Naive thymus-derived CD8-positive, alpha-beta T cell (primary cell): ENCODE results near the gene PHPT1. TPM values are rescaled to one million over a fixed set of nuclear protein-coding genes. Genes with fewer than 3 reads are reported as not detected.

Experiments used
- ATAC-seq, 2 donors: fragments of 150-1000 bp; cut with Tn5 transposase in 1 of 2; sonication (Bioruptor Pico), chemical (Tn5 transposase) in 1 of 2; 1 replicate in 1 of 2; 2 replicates in 1 of 2; pipeline ENCODE4 v1.10.0; 2021; ENCODE audit warnings: mild to moderate bottlenecking in 2 of 2, moderate library complexity in 2 of 2
- POLR2A ChIA-PET: fragments of 350-600 bp; sonication (Branson Sonifier 250); formaldehyde crosslinking; loops from one replicate; lab custom pipeline; 2021; ENCODE audit warnings: antibody characterized with exemption; lab: Charles Lee
- DNase-seq, 10 donors: peaks; one replicate each; pipeline versions ENCODE4 v3.0.0 to v3.0.0-alpha.2; 2020 to 2022
- H3K27ac Mint-ChIP-seq, 10 donors: one replicate each; pipeline ENCODE4 v1.8.0; 2020 to 2022; ENCODE audit warnings: mild to moderate bottlenecking in 10 of 10, mixed read lengths in 10 of 10, moderate library complexity in 4 of 10, inconsistent platforms in 1 of 10
- H3K27me3 Mint-ChIP-seq, 5 donors: one replicate each; pipeline ENCODE4 v1.8.0; 2021 to 2022; ENCODE audit warnings: mixed read lengths in 5 of 5
- H3K36me3 Mint-ChIP-seq, 3 donors: one replicate each; pipeline ENCODE4 v1.8.0; 2020 to 2022; ENCODE audit warnings: mixed read lengths in 3 of 3, mild to moderate bottlenecking in 2 of 3, inconsistent platforms in 1 of 3
- H3K4me1 Mint-ChIP-seq, 4 donors: one replicate each; pipeline ENCODE4 v1.8.0; 2021 to 2022; ENCODE audit warnings: mixed read lengths in 4 of 4
- H3K4me3 Mint-ChIP-seq, 10 donors: one replicate each; pipeline ENCODE4 v1.8.0; 2020 to 2022; ENCODE audit warnings: mild to moderate bottlenecking in 10 of 10, mixed read lengths in 10 of 10, moderate library complexity in 6 of 10, inconsistent platforms in 1 of 10
- H3K9me3 Mint-ChIP-seq, 9 donors: one replicate each; pipeline ENCODE4 v1.8.0; 2020 to 2022; ENCODE audit warnings: mixed read lengths in 9 of 9, mild to moderate bottlenecking in 3 of 9, inconsistent platforms in 1 of 9, moderate library complexity in 1 of 9
- polyA plus RNA-seq, 3 donors: library from polyadenylated mRNA; unstranded; fragments of 300-500 nt; fragmentation: Illumina TruSeq; gene quantifications; one replicate each; pipeline ENCODE4 v1.2.3, GENCODE V29; 2021
- total RNA-seq, 8 experiments: library from RNA in 2 of 8; stranded (reverse) in 2 of 8; gene quantifications; one replicate each; pipeline ENCODE4 v1.2.3 and lab custom pipeline; 2021 to 2026

The PHPT1 gene
- total and polyA plus RNA-seq, 5 experiments from 2014 or later, result 25.2 to 98.1 (median 82.6) TPM

DNA sequence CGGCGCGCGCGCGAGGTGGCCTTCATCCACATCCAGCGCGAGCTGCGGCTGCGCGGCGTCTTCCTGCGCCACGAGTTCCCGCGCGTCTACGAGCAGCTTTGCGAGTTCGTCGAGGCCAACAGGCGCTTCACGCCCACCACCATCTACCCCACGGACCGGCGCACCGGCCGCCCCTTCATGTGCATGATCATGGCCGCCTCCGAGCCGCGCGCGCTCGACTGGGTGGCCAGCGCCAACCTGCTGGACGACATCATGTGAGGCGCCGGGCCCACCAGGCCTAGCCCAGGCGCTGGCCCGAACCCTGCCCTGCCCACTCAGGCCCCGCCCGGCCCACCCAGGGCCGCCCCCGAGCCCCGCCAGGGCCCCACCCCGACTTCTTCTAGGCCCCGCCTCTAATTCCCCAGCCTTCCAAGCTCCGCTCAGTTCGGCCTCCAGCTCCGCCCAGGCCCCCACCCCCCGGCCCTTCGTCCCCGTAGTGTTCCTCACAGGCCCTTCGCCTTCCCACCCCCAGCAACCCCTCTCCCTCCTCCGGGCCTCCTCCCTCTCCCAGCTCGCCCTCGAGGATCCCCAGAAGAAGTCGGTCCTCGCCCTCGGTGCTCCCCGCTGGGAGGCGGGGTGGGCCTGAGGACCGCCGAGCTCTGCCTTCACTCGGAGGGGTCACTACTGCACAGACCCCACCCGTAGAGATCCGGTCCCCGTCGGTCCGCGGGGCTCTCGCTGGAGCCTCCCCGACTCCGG lies 2.0 kb upstream of the PHPT1 start:
- ATAC-seq, result no peak
- Mint-ChIP-seq H3K36me3 (no peaks in the 10 kb centered on the region), H3K9me3 (no peaks in the 10 kb centered on the region), H3K4me1 (peaks cover 7 to 25% (median 20%) of the 10 kb centered on the region in 4 donors), H3K4me3 (peak overlapping the region; percentile 63 to 91 (median 86)), H3K27me3 (peaks cover 0 to 29% (median 2%) of the 10 kb centered on the region in 5 donors), H3K27ac (peak overlapping the region in 3 of 10 donors; percentile 72 to 90 (median 79))
- peak in 1 of 10 donors; percentile 31 for DNase-seq
- POLR2A ChIA-PET, result interaction anchor here (0.5 to 1.5 kb wide), 6 partner anchors 9 to 213 kb away, joined by 3 to 6 read pairs (median 4); partner anchors contain the start of genes EDF1 and TRAF2

GRCh38 chr9:136847826-136848392 lies 1.3 kb upstream of the PHPT1 start:
- Mint-ChIP-seq H3K36me3 (no peaks in the 10 kb centered on the region), H3K27ac (peak overlapping the region in 4 of 10 donors; percentile 72 to 90 (median 76)), H3K9me3 (no peaks in the 10 kb centered on the region), H3K4me1 (peaks cover 5 to 23% (median 17%) of the 10 kb centered on the region in 4 donors), H3K27me3 (peaks cover 0 to 27% (median 2%) of the 10 kb centered on the region in 5 donors), H3K4me3 (peak overlapping the region; percentile 63 to 91 (median 86))
- POLR2A ChIA-PET, result interaction anchor here (0.5 to 1.5 kb wide), 5 partner anchors 9 to 214 kb away, joined by 3 to 6 read pairs (median 4); partner anchors contain the start of gene TRAF2
- no peak for ATAC-seq
- peak; percentile 27 to 78 (median 50) for DNase-seq

GRCh38 chr9:136848393-136849037 lies 694 bp upstream of the PHPT1 start:
- ATAC-seq, result peak in 1 of 2 donors; percentile 12
- DNase-seq, result no peak
- Mint-ChIP-seq H3K27ac (peak overlapping the region in 6 of 10 donors; percentile 31 to 76 (median 72)), H3K36me3 (no peaks in the 10 kb centered on the region), H3K27me3 (peaks cover 0 to 25% (median 2%) of the 10 kb centered on the region in 5 donors), H3K4me1 (peaks cover 5 to 21% (median 16%) of the 10 kb centered on the region in 4 donors), H3K4me3 (peak overlapping the region; percentile 78 to 95 (median 88)), H3K9me3 (no peaks in the 10 kb centered on the region)
- POLR2A ChIA-PET, result interaction anchor here (0.6 to 1.2 kb wide), 3 partner anchors 8 to 187 kb away, joined by 3 to 4 read pairs (median 3); partner anchors contain the start of gene RABL6

DNA sequence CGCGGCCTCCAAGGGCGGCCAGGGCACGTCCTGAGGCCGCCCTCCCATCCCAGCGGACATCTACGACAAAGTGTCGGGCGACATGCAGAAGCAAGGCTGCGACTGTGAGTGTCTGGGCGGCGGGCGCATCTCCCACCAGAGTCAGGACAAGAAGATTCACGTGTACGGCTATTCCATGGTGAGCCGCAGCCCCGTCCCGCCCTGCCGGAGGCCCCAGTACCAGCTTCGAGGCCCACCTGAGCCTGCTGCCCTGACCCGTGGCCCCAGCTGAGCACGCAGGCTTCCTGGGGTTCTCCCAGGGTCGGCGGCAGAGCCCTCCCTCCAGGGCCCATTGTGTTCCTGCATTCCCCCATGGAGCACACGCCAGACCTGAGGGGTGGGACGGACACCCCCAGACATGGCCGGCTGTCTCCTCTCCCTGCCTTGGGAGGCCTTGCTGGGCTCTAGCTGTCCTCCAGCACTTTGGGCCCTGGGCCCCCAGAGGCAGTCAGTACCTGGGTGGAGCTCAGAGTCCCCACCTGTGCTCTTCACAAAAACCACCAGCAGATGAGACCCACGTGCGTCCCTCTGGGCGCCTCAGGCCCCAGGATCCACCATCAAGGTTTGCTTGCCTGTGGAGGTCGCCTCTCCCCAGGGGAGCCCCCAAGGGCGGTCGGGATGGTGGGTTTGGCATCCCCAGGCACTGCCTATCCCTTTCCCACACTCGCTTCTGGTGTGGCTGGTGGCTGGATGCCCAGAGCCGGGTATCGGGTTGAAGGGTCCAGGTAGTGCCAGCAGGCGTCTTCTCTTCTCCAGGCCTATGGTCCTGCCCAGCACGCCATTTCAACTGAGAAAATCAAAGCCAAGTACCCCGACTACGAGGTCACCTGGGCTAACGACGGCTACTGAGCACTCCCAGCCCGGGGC lies 1.0 kb downstream of the PHPT1 start:
- no peaks in the 10 kb centered on the region for H3K36me3 Mint-ChIP-seq
- POLR2A ChIA-PET, result interaction anchor here (0.6 to 1.6 kb wide), 6 partner anchors 10 to 37 kb away, joined by 3 to 4 read pairs (median 3); partner anchors contain the start of gene EDF1
- peak overlapping the region in 5 of 10 donors; percentile 43 to 83 (median 51) for H3K27ac Mint-ChIP-seq
- DNase-seq (no peak), ATAC-seq (no peak)
- H3K4me3 Mint-ChIP-seq, result peak overlapping the region; percentile 59 to 95 (median 88)
- peaks cover 0 to 20% (median 2%) of the 10 kb centered on the region in 5 donors for H3K27me3 Mint-ChIP-seq
- no peaks in the 10 kb centered on the region for H3K9me3 Mint-ChIP-seq
- peaks cover 4 to 18% (median 14%) of the 10 kb centered on the region in 4 donors for H3K4me1 Mint-ChIP-seq

DNA sequence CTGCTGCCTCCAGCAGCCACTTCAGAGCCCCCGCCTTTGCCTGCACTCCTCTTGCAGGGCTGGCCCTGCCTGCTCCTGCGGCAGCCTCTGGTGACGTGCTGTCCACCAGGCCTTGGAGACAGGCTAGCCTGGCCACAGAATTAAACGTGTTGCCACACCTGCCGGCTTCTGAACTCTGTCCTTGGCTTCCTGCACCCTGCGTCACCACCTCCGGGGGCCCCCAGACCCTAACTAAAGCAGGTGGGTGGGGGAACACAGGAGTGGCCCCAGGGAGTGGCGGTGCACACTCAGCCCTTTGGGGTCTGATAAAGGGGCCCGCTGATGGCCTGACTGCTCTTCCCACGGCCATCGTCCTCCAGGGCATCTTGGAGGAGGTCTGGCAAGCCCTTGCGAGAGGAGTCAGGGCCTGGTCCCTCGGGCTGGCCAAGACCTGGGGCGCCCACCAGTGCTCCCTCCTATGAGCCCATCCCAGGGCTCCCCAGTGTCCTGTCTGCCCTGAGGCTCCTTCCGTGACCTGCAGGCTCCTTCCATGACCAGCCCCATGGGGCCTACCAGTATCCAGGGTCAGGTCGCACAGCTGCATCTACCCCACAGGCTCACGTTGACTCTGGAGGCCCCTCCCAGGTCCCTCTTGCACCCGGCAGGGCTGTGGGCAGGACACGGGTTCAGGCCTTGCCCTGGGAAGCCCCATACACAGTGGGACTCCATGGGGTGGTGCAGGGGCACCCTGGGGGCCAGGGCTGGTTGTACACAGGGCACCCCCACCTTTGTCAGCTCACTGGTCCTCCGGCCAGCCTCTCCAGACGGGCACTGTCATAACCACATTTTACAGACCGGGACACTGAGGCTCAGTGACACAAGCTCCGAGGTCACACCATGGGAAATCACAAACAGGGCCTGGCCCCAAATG lies 1.9 kb downstream of the PHPT1 start:
- Mint-ChIP-seq H3K4me3 (peak overlapping the region in 6 of 10 donors; percentile 11 to 86 (median 32)), H3K9me3 (no peaks in the 10 kb centered on the region), H3K4me1 (peaks cover 4 to 18% (median 13%) of the 10 kb centered on the region in 4 donors), H3K27me3 (peaks cover 0 to 16% (median 2%) of the 10 kb centered on the region in 5 donors), H3K27ac (peak overlapping the region in 1 of 10 donors; percentile 56), H3K36me3 (no peaks in the 10 kb centered on the region)
- POLR2A ChIA-PET, result interaction anchor here (1.6 kb wide), 1 partner anchor 33 kb away, joined by 3 read pairs; no protein-coding TSS in a partner anchor
- no peak for ATAC-seq
- peak in 1 of 10 donors; percentile 2 for DNase-seq

- Mint-ChIP-seq H3K9me3 (no peaks in the 10 kb centered on the region), H3K4me3 (peak within 1 kb of the TSS in 2 of 10 donors; percentile 8 to 86), H3K27me3 (peaks cover 0 to 11% (median 0%) of the 10 kb centered on the region in 5 donors), H3K27ac (peak within 1 kb of the TSS in 1 of 10 donors; percentile 53), H3K4me1 (peaks cover 2 to 14% (median 12%) of the 10 kb centered on the region in 4 donors), H3K36me3 (no peaks in the 10 kb centered on the region)
- POLR2A ChIA-PET, result no interaction called here
- DNase-seq (peak in 1 of 10 donors; percentile 3), ATAC-seq (no peak)
These were observed 2.9 kb downstream of the PHPT1 start, which contains the start of gene MAMDC4 for GRCh38 chr9:136851941-136852663. TSS of gene MAMDC4 (plus strand) at chr9:136852346. CDS start at chr9:136852417, 71 bp downstream.

GRCh38 chr9:136852664-136853595 lies 3.7 kb downstream of the PHPT1 start:
- Mint-ChIP-seq H3K4me1 (peaks cover 2 to 9% (median 6%) of the 10 kb centered on the region in 4 donors), H3K4me3 (no peak overlapping the region), H3K27me3 (peaks cover 0 to 5% (median 0%) of the 10 kb centered on the region in 5 donors), H3K36me3 (no peaks in the 10 kb centered on the region), H3K27ac (no peak overlapping the region), H3K9me3 (no peaks in the 10 kb centered on the region)
- POLR2A ChIA-PET, result interaction anchor here (0.6 to 1.6 kb wide), 2 partner anchors 31 to 55 kb away, joined by 4 to 5 read pairs; no protein-coding TSS in a partner anchor
- DNase-seq (peak in 2 of 10 donors; percentile 3 to 45), ATAC-seq (no peak)

DNA sequence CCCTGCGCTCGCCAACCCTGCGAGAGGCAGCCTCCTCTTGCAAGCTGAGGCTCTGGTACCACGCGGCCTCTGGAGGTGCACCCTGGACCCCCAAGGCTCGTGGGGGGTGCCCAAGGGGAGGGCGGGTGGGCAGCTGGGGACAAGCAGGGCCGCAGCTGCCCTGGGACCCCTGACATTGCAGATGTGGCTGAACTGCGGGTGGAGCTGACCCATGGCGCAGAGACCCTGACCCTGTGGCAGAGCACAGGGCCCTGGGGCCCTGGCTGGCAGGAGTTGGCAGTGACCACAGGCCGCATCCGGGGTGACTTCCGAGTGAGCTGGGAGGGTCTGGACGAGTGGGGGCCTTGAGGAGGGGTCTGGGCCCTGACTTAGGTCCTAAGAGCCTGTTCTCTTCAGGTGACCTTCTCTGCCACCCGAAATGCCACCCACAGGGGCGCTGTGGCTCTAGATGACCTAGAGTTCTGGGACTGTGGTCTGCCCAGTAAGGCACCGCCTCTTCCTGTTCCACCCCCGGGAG lies 4.4 kb downstream of the PHPT1 start:
- POLR2A ChIA-PET, result interaction anchor here (0.6 to 1.6 kb wide), 2 partner anchors 30 to 55 kb away, joined by 4 to 5 read pairs; no protein-coding TSS in a partner anchor
- peak in 1 of 10 donors; percentile 61 for DNase-seq
- H3K36me3 Mint-ChIP-seq, result no peaks in the 10 kb centered on the region
- H3K9me3 Mint-ChIP-seq, result no peaks in the 10 kb centered on the region
- no peak overlapping the region for H3K4me3 Mint-ChIP-seq
- peaks cover 0 to 7% (median 3%) of the 10 kb centered on the region in 4 donors for H3K4me1 Mint-ChIP-seq
- H3K27me3 Mint-ChIP-seq, result peaks cover 0 to 3% (median 0%) of the 10 kb centered on the region in 5 donors
- H3K27ac Mint-ChIP-seq, result no peak overlapping the region
- no peak for ATAC-seq
